Gastroesophageal sphincter (tissue), 3 donors: ENCODE results near the gene TMEM179B.

Source experiments
- POLR2A ChIP-seq, 2 donors: fragments of 450-650 bp; IDR thresholded peaks; one replicate each; pipeline ENCODE4 v1.6.1; 2017; ENCODE audit warnings: antibody characterized with exemption in 2 of 2, mild to moderate bottlenecking in 2 of 2, moderate library complexity in 1 of 2
- TF ChIP-seq, protein P1 (sequence below), 4 experiments: fragments of 200-600 bp in 2 of 4; fragments of 450-650 bp in 2 of 4; sonication (generic) in 1 of 4; IDR thresholded peaks; one replicate each; pipeline ENCODE4 v1.5.1; 2017 to 2019; ENCODE audit warnings: antibody characterized with exemption in 4 of 4, mild to moderate bottlenecking in 2 of 4, moderate library complexity in 2 of 4

DNA sequence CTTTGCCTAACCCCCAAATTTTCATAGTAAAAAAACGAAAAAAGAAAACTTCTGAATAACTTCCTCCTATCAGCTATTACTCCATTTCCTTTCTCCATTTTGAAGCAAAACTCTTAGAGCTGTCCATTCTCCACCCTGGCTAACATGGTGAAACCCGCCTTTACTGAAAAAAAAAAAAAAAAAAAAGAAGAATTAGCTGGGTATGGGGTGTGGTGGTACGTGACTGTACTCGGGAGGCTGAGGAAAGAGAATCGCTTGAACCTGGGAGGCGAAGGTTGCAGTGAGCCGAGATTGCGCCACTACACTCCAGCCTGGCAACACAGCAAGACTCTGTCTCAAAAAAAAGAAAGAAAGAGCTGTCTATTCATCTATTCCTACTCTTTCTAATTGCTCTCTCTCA lies 29.4 kb downstream of the TMEM179B start:
- TF ChIP-seq, protein P1, sequence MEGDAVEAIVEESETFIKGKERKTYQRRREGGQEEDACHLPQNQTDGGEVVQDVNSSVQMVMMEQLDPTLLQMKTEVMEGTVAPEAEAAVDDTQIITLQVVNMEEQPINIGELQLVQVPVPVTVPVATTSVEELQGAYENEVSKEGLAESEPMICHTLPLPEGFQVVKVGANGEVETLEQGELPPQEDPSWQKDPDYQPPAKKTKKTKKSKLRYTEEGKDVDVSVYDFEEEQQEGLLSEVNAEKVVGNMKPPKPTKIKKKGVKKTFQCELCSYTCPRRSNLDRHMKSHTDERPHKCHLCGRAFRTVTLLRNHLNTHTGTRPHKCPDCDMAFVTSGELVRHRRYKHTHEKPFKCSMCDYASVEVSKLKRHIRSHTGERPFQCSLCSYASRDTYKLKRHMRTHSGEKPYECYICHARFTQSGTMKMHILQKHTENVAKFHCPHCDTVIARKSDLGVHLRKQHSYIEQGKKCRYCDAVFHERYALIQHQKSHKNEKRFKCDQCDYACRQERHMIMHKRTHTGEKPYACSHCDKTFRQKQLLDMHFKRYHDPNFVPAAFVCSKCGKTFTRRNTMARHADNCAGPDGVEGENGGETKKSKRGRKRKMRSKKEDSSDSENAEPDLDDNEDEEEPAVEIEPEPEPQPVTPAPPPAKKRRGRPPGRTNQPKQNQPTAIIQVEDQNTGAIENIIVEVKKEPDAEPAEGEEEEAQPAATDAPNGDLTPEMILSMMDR (IDR thresholded peaks at IDR 0.05) = no peak
- no peak for TF ChIP-seq POLR2A (IDR thresholded peaks at IDR 0.05)
